T-cell (primary cell): ENCODE results near the gene CRYGN. TPM values are rescaled to one million over a fixed set of nuclear protein-coding genes. Genes with fewer than 3 reads are reported as not detected.
A peak's percentile ranks its signal among the peaks of the same experiment; 100 is the strongest.

Experiments used
- ATAC-seq, 4 experiments: fragments of 200-7000 bp in 3 of 4; fragments of 150-1000 bp in 1 of 4; cut with Tn5 transposase; replicated peaks in 1 of 4; 1 replicate in 3 of 4; 2 replicates in 1 of 4; pipeline ENCODE4 v1.10.0; 2021; ENCODE audit warnings: moderate library complexity in 3 of 4, mild to moderate bottlenecking in 2 of 4, moderate number of reproducible peaks in 1 of 4
- CTCF ChIA-PET, 2 donors: fragments of 300-600 bp; sonication (Branson Sonifier 250); formaldehyde crosslinking; loops; one replicate each; lab custom pipeline; 2022; ENCODE audit warnings: antibody characterized with exemption in 2 of 2; lab: Charles Lee
- POLR2A ChIA-PET, 2 donors: fragments of 300-600 bp; sonication (Branson Sonifier 250); formaldehyde crosslinking; loops; one replicate each; lab custom pipeline; 2022; ENCODE audit warnings: antibody characterized with exemption in 2 of 2; lab: Charles Lee
- DNase-seq, 35 experiments: peaks; one replicate each; pipeline versions ENCODE4 v3.0.0 to v3.0.0-alpha.2; 2013 to 2023
- H3K27ac ChIP-seq: one replicate; pipeline ENCODE4 v1.5.1; 2013; ENCODE audit warnings: low read length
- H3K27me3 ChIP-seq, 2 experiments: replicated peaks in 1 of 2; 1 replicate in 1 of 2; 2 replicates in 1 of 2; pipeline versions ENCODE4 v1.6.1 to v1.7.0; 2013; ENCODE audit warnings: low read length in 1 of 2, mixed read lengths in 1 of 2; ENCODE audit not compliant: control insufficient read depth in 2 of 2, insufficient read depth in 2 of 2; ENCODE audit errors: extremely low read depth in 1 of 2
- H3K36me3 ChIP-seq, 2 donors: 1 replicate in 1 of 2; 2 replicates in 1 of 2; pipeline versions ENCODE4 v1.6.1 to v1.7.0; 2013; ENCODE audit warnings: low read length in 1 of 2; ENCODE audit not compliant: control insufficient read depth in 2 of 2, insufficient read depth in 1 of 2; ENCODE audit errors: extremely low read depth in 1 of 2
- H3K4me1 ChIP-seq, 2 experiments: 1 replicate in 1 of 2; 2 replicates in 1 of 2; pipeline versions ENCODE4 v1.6.1 to v1.7.0; 2013; ENCODE audit warnings: low read length in 2 of 2, mixed read lengths in 1 of 2; ENCODE audit not compliant: insufficient read depth in 2 of 2, control insufficient read depth in 1 of 2; ENCODE audit errors: extremely low read depth in 1 of 2
- H3K4me3 ChIP-seq, 2 donors: 1 replicate in 1 of 2; 2 replicates in 1 of 2; pipeline versions ENCODE4 v1.5.1 to v1.7.0; 2013; ENCODE audit warnings: mild to moderate bottlenecking in 2 of 2, low read length in 1 of 2, moderate library complexity in 1 of 2; ENCODE audit not compliant: control insufficient read depth in 1 of 2; ENCODE audit errors: extremely low read depth in 1 of 2
- H3K9me3 ChIP-seq: 2 replicates; pipeline ENCODE4 v1.7.0; 2013
- H3K27ac Mint-ChIP-seq, 2 donors: one replicate each; pipeline ENCODE4 v1.8.0; 2020 to 2021; ENCODE audit warnings: mild to moderate bottlenecking in 2 of 2, mixed read lengths in 2 of 2
- H3K27me3 Mint-ChIP-seq, 2 donors: one replicate each; pipeline ENCODE4 v1.8.0; 2021 to 2022; ENCODE audit warnings: mixed read lengths in 2 of 2
- H3K36me3 Mint-ChIP-seq: one replicate; pipeline ENCODE4 v1.8.0; 2021; ENCODE audit warnings: mixed read lengths
- H3K4me1 Mint-ChIP-seq, 3 donors: one replicate each; pipeline ENCODE4 v1.8.0; 2020 to 2022; ENCODE audit warnings: mixed read lengths in 3 of 3, mild to moderate bottlenecking in 1 of 3
- H3K4me3 Mint-ChIP-seq, 3 donors: one replicate each; pipeline ENCODE4 v1.8.0; 2020 to 2022; ENCODE audit warnings: mild to moderate bottlenecking in 3 of 3, mixed read lengths in 3 of 3, moderate library complexity in 3 of 3
- H3K9me3 Mint-ChIP-seq, 3 donors: one replicate each; pipeline ENCODE4 v1.8.0; 2020 to 2022; ENCODE audit warnings: mixed read lengths in 3 of 3
- WGBS: methylation state at CpG from one replicate; pipeline ENCODE4 v1.1.5; 2013; ENCODE audit warnings: missing lambda C conversion rate; ENCODE audit not compliant: insufficient coverage; 5-methylcytosine and 5-hydroxymethylcytosine counted together
- total RNA-seq, 35 experiments: library from RNA in 6 of 35; stranded (reverse) in 6 of 35; fragments of 120-200 nt in 1 of 35; gene quantifications; one replicate each; pipeline versions ENCODE4 v1.2.1 to v1.2.4 and lab custom pipeline; 2013 to 2026

Gene CRYGN
- total RNA-seq, 5 donors from 2014 or later (not counting 1 experiment from before 2014, with no cell fraction given), result 0.98 to 1.8 (median 1.0) TPM; not detected in 2

- peak overlapping the region; percentile 92 to 94 for H3K27ac Mint-ChIP-seq
- H3K36me3 ChIP-seq, result peaks cover 0 to 2% of the 10 kb centered on the region in 2 donors
- WGBS, result 92% methylated on average over 2 of the region's 10 CpGs
- DNase-seq (peak in 1 of 35 experiments; percentile 31), ATAC-seq (no peak)
- H3K27me3 Mint-ChIP-seq, result no peaks in the 10 kb centered on the region
- peaks cover 0 to 6% of the 10 kb centered on the region in 2 experiments for H3K27me3 ChIP-seq
- peak overlapping the region in 2 of 3 donors; percentile 9 to 70 for H3K4me3 Mint-ChIP-seq
- H3K9me3 ChIP-seq, result no peaks in the 10 kb centered on the region
- H3K36me3 Mint-ChIP-seq, result no peaks in the 10 kb centered on the region
- peaks cover 35 to 65% of the 10 kb centered on the region in 2 experiments for H3K4me1 ChIP-seq
- H3K27ac ChIP-seq, result peak overlapping the region; percentile 82
- peaks cover 44 to 59% (median 59%) of the 10 kb centered on the region in 3 donors for H3K4me1 Mint-ChIP-seq
- no peak overlapping the region for H3K4me3 ChIP-seq
- no peaks in the 10 kb centered on the region for H3K9me3 Mint-ChIP-seq
- ChIA-PET POLR2A (interaction anchor here in 1 of 2 donors (0.6 kb wide), 1 partner anchor 57 kb away, joined by 8 read pairs; no protein-coding TSS in a partner anchor), CTCF (no interaction called here)
Measured at GRCh38 chr7:151427705-151428377, 12.1 kb downstream of the CRYGN start.

- ChIA-PET POLR2A (no interaction called here), CTCF (no interaction called here)
- DNase-seq, result no peak
- Mint-ChIP-seq H3K9me3 (no peaks in the 10 kb centered on the region), H3K36me3 (no peaks in the 10 kb centered on the region), H3K27ac (peak overlapping the region in 1 of 2 donors; percentile 94), H3K27me3 (no peaks in the 10 kb centered on the region), H3K4me1 (peaks cover 40 to 53% (median 53%) of the 10 kb centered on the region in 3 donors), H3K4me3 (peak overlapping the region in 1 of 3 donors; percentile 70)
- Histone ChIP-seq H3K9me3 (no peaks in the 10 kb centered on the region), H3K4me1 (peaks cover 32 to 57% of the 10 kb centered on the region in 2 experiments), H3K27ac (no peak overlapping the region), H3K4me3 (no peak overlapping the region), H3K27me3 (peaks cover 0 to 6% of the 10 kb centered on the region in 2 experiments), H3K36me3 (no peaks in the 10 kb centered on the region)
- no peak for ATAC-seq
- 96% methylated on average over 20 of the region's 23 CpGs for WGBS
Measured at GRCh38 chr7:151426904-151427704, 12.8 kb downstream of the CRYGN start.

GRCh38 chr7:151426441-151426903, 13.5 kb downstream of the CRYGN start:
- Mint-ChIP-seq H3K9me3 (no peaks in the 10 kb centered on the region), H3K36me3 (no peaks in the 10 kb centered on the region), H3K4me1 (peaks cover 40 to 47% (median 47%) of the 10 kb centered on the region in 3 donors), H3K4me3 (no peak overlapping the region), H3K27ac (no peak overlapping the region), H3K27me3 (no peaks in the 10 kb centered on the region)
- DNase-seq (no peak), ATAC-seq (no peak)
- POLR2A ChIA-PET, result no interaction called here
- H3K27ac ChIP-seq, result no peak overlapping the region
- no peaks in the 10 kb centered on the region for H3K9me3 ChIP-seq
- WGBS, result 96% methylated on average over 14 of the region's 14 CpGs
- no peaks in the 10 kb centered on the region for H3K36me3 ChIP-seq
- H3K27me3 ChIP-seq, result peaks cover 0 to 6% of the 10 kb centered on the region in 2 experiments
- no peak overlapping the region for H3K4me3 ChIP-seq
- CTCF ChIA-PET, result no interaction called here
- H3K4me1 ChIP-seq, result peaks cover 31 to 51% of the 10 kb centered on the region in 2 experiments

GRCh38 chr7:151425670-151426440, 14.1 kb downstream of the CRYGN start:
- Histone ChIP-seq H3K9me3 (no peaks in the 10 kb centered on the region), H3K27me3 (peaks cover 0 to 6% of the 10 kb centered on the region in 2 experiments), H3K36me3 (no peaks in the 10 kb centered on the region), H3K4me1 (peaks cover 30 to 45% of the 10 kb centered on the region in 2 experiments), H3K4me3 (no peak overlapping the region), H3K27ac (no peak overlapping the region)
- POLR2A ChIA-PET, result no interaction called here
- Mint-ChIP-seq H3K4me3 (no peak overlapping the region), H3K36me3 (no peaks in the 10 kb centered on the region), H3K9me3 (no peaks in the 10 kb centered on the region), H3K27ac (no peak overlapping the region), H3K4me1 (peaks cover 40 to 42% (median 41%) of the 10 kb centered on the region in 3 donors), H3K27me3 (no peaks in the 10 kb centered on the region)
- 100% methylated on average over 2 of the region's 7 CpGs for WGBS
- DNase-seq (no peak), ATAC-seq (no peak)
- CTCF ChIA-PET, result no interaction called here

- H3K4me1 ChIP-seq, result peaks cover 25 to 34% of the 10 kb centered on the region in 2 experiments
- H3K4me3 Mint-ChIP-seq, result no peak overlapping the region
- ATAC-seq (no peak), DNase-seq (no peak)
- peaks cover 32 to 34% (median 33%) of the 10 kb centered on the region in 3 donors for H3K4me1 Mint-ChIP-seq
- no peak overlapping the region for H3K27ac Mint-ChIP-seq
- no peaks in the 10 kb centered on the region for H3K36me3 ChIP-seq
- H3K9me3 Mint-ChIP-seq, result peaks cover 0 to 4% (median 0%) of the 10 kb centered on the region in 3 donors
- 76% methylated on average over 4 of the region's 5 CpGs for WGBS
- H3K36me3 Mint-ChIP-seq, result no peaks in the 10 kb centered on the region
- no peaks in the 10 kb centered on the region for H3K9me3 ChIP-seq
- ChIA-PET CTCF (no interaction called here), POLR2A (no interaction called here)
- no peak overlapping the region for H3K4me3 ChIP-seq
- no peak overlapping the region for H3K27ac ChIP-seq
- no peaks in the 10 kb centered on the region for H3K27me3 Mint-ChIP-seq
- peaks cover 0 to 6% of the 10 kb centered on the region in 2 experiments for H3K27me3 ChIP-seq
Measured at GRCh38 chr7:151424799-151425198, 15.1 kb downstream of the CRYGN start.

- CTCF ChIA-PET, result no interaction called here
- Mint-ChIP-seq H3K4me1 (peaks cover 23 to 25% (median 24%) of the 10 kb centered on the region in 3 donors), H3K4me3 (no peak overlapping the region), H3K27me3 (no peaks in the 10 kb centered on the region), H3K36me3 (no peaks in the 10 kb centered on the region), H3K27ac (no peak overlapping the region), H3K9me3 (peaks cover 0 to 4% (median 0%) of the 10 kb centered on the region in 3 donors)
- 100% methylated on average over 3 of the region's 5 CpGs for WGBS
- POLR2A ChIA-PET, result interaction anchor here in 1 of 2 donors (0.6 kb wide), 2 partner anchors 22 to 428 kb away, joined by 3 to 4 read pairs; no protein-coding TSS in a partner anchor
- Histone ChIP-seq H3K4me1 (peaks cover 17 to 26% of the 10 kb centered on the region in 2 experiments), H3K9me3 (no peaks in the 10 kb centered on the region), H3K4me3 (no peak overlapping the region), H3K27me3 (peaks cover 0 to 6% of the 10 kb centered on the region in 2 experiments), H3K36me3 (no peaks in the 10 kb centered on the region), H3K27ac (no peak overlapping the region)
- no peak for DNase-seq
- no peak for ATAC-seq
Measured at GRCh38 chr7:151423936-151424335, 16.0 kb downstream of the CRYGN start.
